ENCODE measurements around the gene DPH3. TPM values are rescaled to one million over a fixed set of nuclear protein-coding genes. Genes with fewer than 3 reads are reported as not detected.

The DPH3 gene
- total RNA-seq, 1 donor = 21.4 TPM

DNA sequence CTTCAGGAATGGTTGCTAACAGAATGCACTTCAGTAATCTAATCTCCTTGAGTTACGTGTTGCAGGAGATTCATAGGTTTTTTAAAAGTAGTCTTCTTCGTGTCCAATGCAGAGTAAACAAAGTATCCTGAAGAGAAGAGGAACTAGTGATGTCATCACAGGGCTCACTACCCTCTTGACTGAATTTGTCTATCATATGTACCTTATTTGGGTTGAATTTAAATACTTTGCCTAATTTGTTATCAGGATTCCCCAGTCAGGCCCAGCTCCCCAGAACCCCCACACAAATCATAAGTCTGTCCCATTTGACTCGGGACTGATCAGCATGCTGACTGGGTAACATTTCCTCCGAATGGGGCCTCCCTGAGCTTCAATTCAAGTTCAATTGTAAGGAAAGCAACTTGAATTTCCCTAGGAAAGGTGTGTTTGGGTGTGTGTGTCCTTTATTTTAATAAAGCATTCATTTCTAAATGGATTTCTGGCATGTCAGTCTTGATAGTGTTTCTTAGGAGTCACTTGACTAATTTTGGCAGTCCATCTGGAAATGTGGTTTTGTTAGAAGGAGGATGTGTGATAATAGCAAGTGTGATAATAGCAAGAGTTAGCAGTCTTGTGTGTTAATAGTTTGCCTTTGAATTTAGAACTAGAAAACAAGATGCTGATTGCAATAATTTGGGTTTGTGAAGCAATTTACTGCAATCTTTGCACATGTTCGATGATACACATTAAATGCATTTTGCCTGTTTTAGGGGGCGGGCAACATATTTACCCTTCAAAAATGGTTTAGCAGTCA, 22.2 kb upstream of the DPH3 start:
- TF ChIP-seq, protein P1, sequence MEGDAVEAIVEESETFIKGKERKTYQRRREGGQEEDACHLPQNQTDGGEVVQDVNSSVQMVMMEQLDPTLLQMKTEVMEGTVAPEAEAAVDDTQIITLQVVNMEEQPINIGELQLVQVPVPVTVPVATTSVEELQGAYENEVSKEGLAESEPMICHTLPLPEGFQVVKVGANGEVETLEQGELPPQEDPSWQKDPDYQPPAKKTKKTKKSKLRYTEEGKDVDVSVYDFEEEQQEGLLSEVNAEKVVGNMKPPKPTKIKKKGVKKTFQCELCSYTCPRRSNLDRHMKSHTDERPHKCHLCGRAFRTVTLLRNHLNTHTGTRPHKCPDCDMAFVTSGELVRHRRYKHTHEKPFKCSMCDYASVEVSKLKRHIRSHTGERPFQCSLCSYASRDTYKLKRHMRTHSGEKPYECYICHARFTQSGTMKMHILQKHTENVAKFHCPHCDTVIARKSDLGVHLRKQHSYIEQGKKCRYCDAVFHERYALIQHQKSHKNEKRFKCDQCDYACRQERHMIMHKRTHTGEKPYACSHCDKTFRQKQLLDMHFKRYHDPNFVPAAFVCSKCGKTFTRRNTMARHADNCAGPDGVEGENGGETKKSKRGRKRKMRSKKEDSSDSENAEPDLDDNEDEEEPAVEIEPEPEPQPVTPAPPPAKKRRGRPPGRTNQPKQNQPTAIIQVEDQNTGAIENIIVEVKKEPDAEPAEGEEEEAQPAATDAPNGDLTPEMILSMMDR (IDR thresholded peaks at IDR 0.05; ENCODE audit: extremely low read depth, low read depth, low read length) = no peak
- H3K9me3 ChIP-seq (ENCODE audit: low read depth, low read length) = no peaks in the 10 kb centered on the region

DNA sequence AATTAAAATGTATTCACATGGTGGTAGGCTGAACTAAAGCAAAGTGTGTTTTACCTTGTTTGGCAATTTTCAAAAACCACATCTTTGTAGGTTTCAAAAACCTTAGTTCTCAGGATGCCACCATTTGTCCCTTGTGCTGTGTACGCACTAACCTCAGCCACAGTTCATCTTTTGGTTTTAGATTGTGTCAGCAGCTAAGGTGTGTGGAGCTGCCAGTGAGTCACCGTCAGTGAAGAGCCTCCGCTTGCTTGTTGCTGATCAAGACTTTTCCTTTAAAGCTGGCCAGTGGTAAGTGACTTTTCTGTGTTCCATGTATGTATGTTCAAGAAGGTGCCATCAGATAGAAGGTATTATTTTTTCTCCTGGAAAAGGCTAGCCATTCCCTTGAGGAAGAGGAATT, 21.4 kb upstream of the DPH3 start:
- H3K27ac ChIP-seq (ENCODE audit: low read depth, low read length) = no peak overlapping the region
- H3K4me2 ChIP-seq (ENCODE audit: insufficient read depth, low read length) = no peak overlapping the region
- H3K4me1 ChIP-seq (ENCODE audit: insufficient read depth, low read length) = peaks cover 24% of the 10 kb centered on the region
- H2AFZ ChIP-seq (ENCODE audit: low read length) = no peak overlapping the region
- H4K20me1 ChIP-seq (ENCODE audit: insufficient read depth, low read length) = peaks cover 10% of the 10 kb centered on the region
- TF ChIP-seq, protein P1 (IDR thresholded peaks at IDR 0.05; ENCODE audit: extremely low read depth, low read depth, low read length) = no peak
- peaks cover 5% of the 10 kb centered on the region for H3K36me3 ChIP-seq (ENCODE audit: insufficient read depth, low read length)
- no peaks in the 10 kb centered on the region for H3K9me3 ChIP-seq (ENCODE audit: low read depth, low read length)
- H3K4me3 ChIP-seq (ENCODE audit: insufficient read depth, low read length) = no peak overlapping the region
- no peaks in the 10 kb centered on the region for H3K79me2 ChIP-seq (ENCODE audit: insufficient read depth, low read length)
- H3K27me3 ChIP-seq (ENCODE audit: insufficient read depth, low read length) = no peaks in the 10 kb centered on the region
- DNase-seq (ENCODE audit: insufficient read length, low spot score, missing footprints) = no peak

More for the DNA sequence above, 22.2 kb upstream of the DPH3 start:
- peaks cover 26% of the 10 kb centered on the region for H3K4me1 ChIP-seq (ENCODE audit: insufficient read depth, low read length)
- H2AFZ ChIP-seq (ENCODE audit: low read length) = no peak overlapping the region
- H3K4me3 ChIP-seq (ENCODE audit: insufficient read depth, low read length) = no peak overlapping the region
- peaks cover 10% of the 10 kb centered on the region for H4K20me1 ChIP-seq (ENCODE audit: insufficient read depth, low read length)
- no peak for DNase-seq (ENCODE audit: insufficient read length, low spot score, missing footprints)
- no peaks in the 10 kb centered on the region for H3K27me3 ChIP-seq (ENCODE audit: insufficient read depth, low read length)
- no peak overlapping the region for H3K4me2 ChIP-seq (ENCODE audit: insufficient read depth, low read length)
- H3K79me2 ChIP-seq (ENCODE audit: insufficient read depth, low read length) = no peaks in the 10 kb centered on the region
- H3K27ac ChIP-seq (ENCODE audit: low read depth, low read length) = no peak overlapping the region
- peaks cover 5% of the 10 kb centered on the region for H3K36me3 ChIP-seq (ENCODE audit: insufficient read depth, low read length)

DNA sequence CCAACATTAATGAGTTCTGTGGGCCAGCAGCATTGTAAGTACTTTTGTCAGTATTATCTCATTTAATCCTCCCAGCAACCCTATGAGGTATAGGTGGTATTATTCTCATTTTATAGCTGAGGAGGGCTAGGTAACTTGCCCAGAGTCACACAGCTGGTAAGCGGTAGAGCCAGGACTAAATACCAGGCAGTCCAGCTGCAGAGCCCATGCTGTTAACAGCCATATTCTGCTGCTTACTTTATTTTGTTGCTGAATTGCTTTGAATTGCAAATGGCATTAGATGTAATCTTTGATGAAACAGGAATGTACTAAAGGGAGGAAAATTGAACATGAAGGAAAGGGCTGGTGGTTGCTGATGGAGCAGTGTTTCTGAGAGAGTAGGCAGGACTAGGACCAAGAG, 19.9 kb upstream of the DPH3 start:
- Histone ChIP-seq H3K4me2 (ENCODE audit: insufficient read depth, low read length) (no peak overlapping the region), H3K79me2 (ENCODE audit: insufficient read depth, low read length) (no peaks in the 10 kb centered on the region), H3K27me3 (ENCODE audit: insufficient read depth, low read length) (no peaks in the 10 kb centered on the region), H3K4me3 (ENCODE audit: insufficient read depth, low read length) (no peak overlapping the region), H4K20me1 (ENCODE audit: insufficient read depth, low read length) (peaks cover 5% of the 10 kb centered on the region), H3K9me3 (ENCODE audit: low read depth, low read length) (no peaks in the 10 kb centered on the region), H2AFZ (ENCODE audit: low read length) (no peak overlapping the region), H3K4me1 (ENCODE audit: insufficient read depth, low read length) (peaks cover 15% of the 10 kb centered on the region), H3K27ac (ENCODE audit: low read depth, low read length) (no peak overlapping the region), H3K36me3 (ENCODE audit: insufficient read depth, low read length) (peaks cover 5% of the 10 kb centered on the region)
- DNase-seq (ENCODE audit: insufficient read length, low spot score, missing footprints) = no peak
- TF ChIP-seq, protein P1 (IDR thresholded peaks at IDR 0.05; ENCODE audit: extremely low read depth, low read depth, low read length) = no peak

DNA sequence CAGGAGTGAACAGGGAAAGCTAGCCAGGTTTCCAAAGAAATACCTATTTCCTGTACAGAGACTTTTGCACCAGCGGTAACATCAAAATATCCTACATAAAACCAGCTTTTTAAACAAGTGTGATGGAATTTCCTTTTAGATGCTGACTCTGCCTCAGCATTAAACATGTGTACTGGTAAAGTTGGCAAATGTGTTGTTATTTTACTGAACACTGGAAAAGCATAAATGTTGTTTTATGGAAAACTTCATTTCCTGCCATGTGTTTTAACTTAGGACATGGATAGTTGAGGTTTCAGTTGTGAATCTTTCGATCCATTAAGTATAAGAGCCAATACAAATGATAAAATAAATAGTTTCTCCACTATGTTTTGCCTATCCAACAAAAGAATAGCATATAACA, 15.9 kb upstream of the DPH3 start:
- no peak overlapping the region for H2AFZ ChIP-seq (ENCODE audit: low read length)
- no peak overlapping the region for H3K27ac ChIP-seq (ENCODE audit: low read depth, low read length)
- no peaks in the 10 kb centered on the region for H4K20me1 ChIP-seq (ENCODE audit: insufficient read depth, low read length)
- no peaks in the 10 kb centered on the region for H3K79me2 ChIP-seq (ENCODE audit: insufficient read depth, low read length)
- H3K4me2 ChIP-seq (ENCODE audit: insufficient read depth, low read length) = no peak overlapping the region
- no peak for DNase-seq (ENCODE audit: insufficient read length, low spot score, missing footprints)
- H3K4me1 ChIP-seq (ENCODE audit: insufficient read depth, low read length) = peaks cover 3% of the 10 kb centered on the region
- TF ChIP-seq, protein P1 (IDR thresholded peaks at IDR 0.05; ENCODE audit: extremely low read depth, low read depth, low read length) = no peak
- H3K27me3 ChIP-seq (ENCODE audit: insufficient read depth, low read length) = no peaks in the 10 kb centered on the region
- H3K9me3 ChIP-seq (ENCODE audit: low read depth, low read length) = no peaks in the 10 kb centered on the region
- H3K36me3 ChIP-seq (ENCODE audit: insufficient read depth, low read length) = peaks cover 10% of the 10 kb centered on the region
- no peak overlapping the region for H3K4me3 ChIP-seq (ENCODE audit: insufficient read depth, low read length)
